K562 (cell line): ENCODE results near the gene TMEM187. TPM values are rescaled to one million over a fixed set of nuclear protein-coding genes. Genes with fewer than 3 reads are reported as not detected.

Experiments used
- ATAC-seq: fragments of 200-7000 bp; cut with Tn5 transposase; 3 replicates; pipeline ENCODE4 v1.9.1; 2020; ENCODE audit warnings: moderate library complexity
- Bru-seq: library from RNA; stranded (reverse); fragments of 400-500 nt; gene quantifications from one replicate; lab custom pipeline; 2021; lab: Mats Ljungman, UMichigan
- BruChase-seq, 2 experiments: library from RNA; stranded (reverse); fragments of 400-500 nt; gene quantifications; one replicate each; lab custom pipeline; 2021; lab: Mats Ljungman, UMichigan
- BruUV-seq: library from RNA; stranded (reverse); fragments of 400-500 nt; replicated peaks from 2 replicates; lab custom pipeline; 2021; lab: Mats Ljungman, UMichigan
- CTCF ChIA-PET: fragments of 300-600 bp; formaldehyde crosslinking; extraction: SDS; loops from one replicate; lab custom pipeline; 2021; ENCODE audit warnings: low intra/inter-chr PET ratio; lab: Yijun Ruan, JAX
- POLR2A ChIA-PET: fragments of 300-600, 350-650 bp; sonication (Branson Sonifier 250); formaldehyde crosslinking; extraction: SDS; loops from one replicate; lab custom pipeline; 2021; ENCODE audit warnings: antibody characterized with exemption, inconsistent platforms; lab: Yijun Ruan, JAX
- DNase-seq, 4 experiments: peaks; one replicate each; pipeline versions ENCODE4 v3.0.0 to v3.0.0-alpha.2; 2011 to 2018; ENCODE audit warnings: low spot score in 3 of 4, mixed read lengths in 3 of 4; ENCODE audit errors: extremely low read depth in 1 of 4
- FAIRE-seq: peaks from 2 replicates; lab custom pipeline; 2011; peaks lifted over from hg19 to GRCh38; lab: Jason Lieb, UNC
- H2AFZ ChIP-seq: 2 replicates; pipeline ENCODE4 v1.6.0; 2011; ENCODE audit warnings: low read depth, low read length, control low read depth, inconsistent platforms
- H3K27ac ChIP-seq: fragments of 200-600 bp; 3 replicates; pipeline ENCODE4 v1.8.0; 2011; ENCODE audit warnings: low read depth, mild to moderate bottlenecking, control low read depth, inconsistent platforms, low read length, moderate library complexity, mixed read lengths; ENCODE audit errors: extremely low read depth
- H3K27me3 ChIP-seq, 2 experiments: fragments of 300-600 bp in 1 of 2; 2 replicates in 1 of 2; 3 replicates in 1 of 2; pipeline versions ENCODE4 v1.6.0 to v1.8.0; 2011; ENCODE audit warnings: inconsistent platforms in 2 of 2, low read length in 2 of 2, mild to moderate bottlenecking in 1 of 2, mixed read lengths in 1 of 2, moderate library complexity in 1 of 2; ENCODE audit not compliant: control insufficient read depth in 2 of 2, insufficient read depth in 2 of 2
- H3K36me3 ChIP-seq: fragments of 300-600 bp; 3 replicates; pipeline ENCODE4 v1.8.0; 2011; ENCODE audit warnings: mild to moderate bottlenecking, low read length, inconsistent platforms; ENCODE audit not compliant: control insufficient read depth, insufficient read depth
- H3K4me1 ChIP-seq, 2 experiments: fragments of 200-600 bp in 1 of 2; replicated peaks in 1 of 2; 2 replicates in 1 of 2; 3 replicates in 1 of 2; pipeline versions ENCODE4 v1.5.1 to v1.8.0; 2011; ENCODE audit warnings: inconsistent platforms in 2 of 2, low read length in 2 of 2, mild to moderate bottlenecking in 1 of 2, mixed read lengths in 1 of 2, moderate library complexity in 1 of 2; ENCODE audit not compliant: control insufficient read depth in 2 of 2, insufficient read depth in 2 of 2
- H3K4me2 ChIP-seq: 2 replicates; pipeline ENCODE4 v1.6.1; 2011; ENCODE audit warnings: low read length, control low read depth, inconsistent platforms, mixed read lengths; ENCODE audit not compliant: insufficient read depth
- H3K4me3 ChIP-seq: fragments of 200-600 bp; sonication (generic), shearing (Covaris generic); 2 replicates; pipeline ENCODE4 v1.5.1; 2016; ENCODE audit warnings: control low read depth, inconsistent platforms
- H3K79me2 ChIP-seq: fragments of 200-600 bp; 3 replicates; pipeline ENCODE4 v1.8.0; 2011; ENCODE audit warnings: low read length, inconsistent platforms; ENCODE audit not compliant: control insufficient read depth, insufficient read depth
- H3K9ac ChIP-seq, 2 experiments: 2 replicates each; pipeline versions ENCODE4 v1.6.0 to v1.6.1; 2011; ENCODE audit warnings: low read depth in 2 of 2, low read length in 2 of 2, control low read depth in 1 of 2, inconsistent platforms in 1 of 2, mild to moderate bottlenecking in 1 of 2, mixed read lengths in 1 of 2; ENCODE audit not compliant: insufficient read depth in 1 of 2
- H3K9me1 ChIP-seq: one replicate; pipeline ENCODE4 v1.6.0; 2011; ENCODE audit warnings: inconsistent platforms, mild to moderate bottlenecking, low read length, moderate library complexity; ENCODE audit not compliant: control insufficient read depth, insufficient read depth
- H3K9me3 ChIP-seq: replicated peaks from 2 replicates; pipeline ENCODE4 v1.5.1; 2011; ENCODE audit warnings: low read depth, low read length, inconsistent platforms; ENCODE audit not compliant: control insufficient read depth, insufficient read depth
- H4K20me1 ChIP-seq: replicated peaks from 2 replicates; pipeline ENCODE4 v1.6.1; 2011; ENCODE audit warnings: low read length, inconsistent platforms, mixed read lengths; ENCODE audit not compliant: control insufficient read depth, insufficient read depth
- BRD4 ChIP-seq: fragments of 200-600 bp; sonication (generic); IDR thresholded peaks from 2 replicates; pipeline ENCODE4 v1.6.1; 2017; ENCODE audit warnings: inconsistent platforms
- FIP1L1 ChIP-seq: fragments of 200-400 bp; formaldehyde crosslinking; IDR thresholded peaks from 2 replicates; pipeline ENCODE4 v1.6.1; 2018; ENCODE audit warnings: mild to moderate bottlenecking, low read depth, low read length; ENCODE audit not compliant: poor library complexity, severe bottlenecking
- NFE2 ChIP-seq: IDR thresholded peaks from 2 replicates; pipeline ENCODE4 v1.6.1; 2014; ENCODE audit warnings: antibody characterized with exemption, low read depth
- PHF8 ChIP-seq: fragments of 200-600 bp; sonication (generic); IDR thresholded peaks from 2 replicates; pipeline ENCODE4 v1.6.1; 2012; ENCODE audit warnings: mixed run types, mild to moderate bottlenecking, inconsistent platforms, low read length, moderate library complexity, borderline replicate concordance
- POLR2AphosphoS5 ChIP-seq: IDR thresholded peaks from 2 replicates; pipeline ENCODE4 v1.6.1; 2011; ENCODE audit warnings: mild to moderate bottlenecking, low read depth, low read length, moderate library complexity; ENCODE audit not compliant: control insufficient read depth, insufficient read depth
- SOX6 ChIP-seq: fragments of 450-650 bp; IDR thresholded peaks from 2 replicates; pipeline ENCODE4 v1.6.1; 2014; ENCODE audit warnings: mild to moderate bottlenecking
- ZNF282 ChIP-seq: sonication (generic); formaldehyde crosslinking; IDR thresholded peaks from 2 replicates; pipeline ENCODE4 v1.8.1; 2023; ENCODE audit warnings: missing genetic modification reagents
- ZNF431 ChIP-seq: sonication (generic); formaldehyde crosslinking; IDR thresholded peaks from 2 replicates; pipeline ENCODE4 v1.8.0; 2022; ENCODE audit warnings: mild to moderate bottlenecking, missing genetic modification reagents
- WGBS: fragments of 100-300 bp; shearing (Covaris generic); methylation state at CpG from one replicate; pipeline ENCODE4 v1.1.6; 2016; ENCODE audit warnings: low coverage, mixed read lengths; ENCODE audit not compliant: insufficient coverage; ENCODE audit errors: missing lambda C conversion rate; 5-methylcytosine and 5-hydroxymethylcytosine counted together
- in situ Hi-C: fragments of 300-500 bp; cut with MboI; formaldehyde crosslinking; loops from 4 replicates; pipeline ENCODE4 v1.15.0; 2018; ENCODE audit warnings: inconsistent platforms, mixed read lengths
- intact Hi-C: fragments of 100-400 bp; cut with micrococcal nuclease; formaldehyde crosslinking; loops from 2 replicates; pipeline ENCODE4 v1.14.2; 2022
- long read RNA-seq, 3 experiments: library from polyadenylated mRNA in 2 of 3; library from RNA in 1 of 3; unstranded in 2 of 3; stranded (forward) in 1 of 3; transcript quantifications; one replicate each; pipeline ENCODE4 v2.0.0, GENCODE V29; 2019 to 2022
- polyA minus RNA-seq, 3 experiments: library from RNA; depleted of rRNA, polyadenylated mRNA; stranded (reverse); fragments of >200 nt; gene quantifications; 2 replicates each; pipeline ENCODE4 v1.2.3, GENCODE V29; 2011
- polyA plus RNA-seq, 8 experiments: library from polyadenylated mRNA; depleted of rRNA in 4 of 8; stranded (reverse) in 5 of 8; unstranded in 3 of 8; fragments of >200 nt; fragmentation: Nextera tagmentation in 2 of 8; fragmentation: Illumina TruSeq in 1 of 8; extraction: Ambion mirVana in 2 of 8; extraction: Trizol in 1 of 8; gene quantifications; 2 replicates each; pipeline versions ENCODE4 v1.2.1 to v1.2.3, GENCODE V29; 2011 to 2014; ENCODE audit warnings: inconsistent platforms in 1 of 8, missing spikeins in 1 of 8
- total RNA-seq, 7 experiments: library from RNA; depleted of rRNA in 6 of 7; stranded (reverse); fragments of >200 nt in 6 of 7; fragmentation: Illumina TruSeq in 2 of 7; extraction: Trizol in 2 of 7; gene quantifications; 2 replicates each; pipeline versions ENCODE4 v1.2.1 to v1.2.3, GENCODE V29; 2011 to 2021; ENCODE audit warnings: low replicate concordance in 1 of 7
- TF ChIP-seq, protein P1 (sequence below): sonication (generic); formaldehyde crosslinking; IDR thresholded peaks from 2 replicates; pipeline ENCODE4 v1.8.1; 2023; ENCODE audit warnings: missing genetic modification reagents, mild to moderate bottlenecking, borderline replicate concordance

Gene TMEM187, protein sequence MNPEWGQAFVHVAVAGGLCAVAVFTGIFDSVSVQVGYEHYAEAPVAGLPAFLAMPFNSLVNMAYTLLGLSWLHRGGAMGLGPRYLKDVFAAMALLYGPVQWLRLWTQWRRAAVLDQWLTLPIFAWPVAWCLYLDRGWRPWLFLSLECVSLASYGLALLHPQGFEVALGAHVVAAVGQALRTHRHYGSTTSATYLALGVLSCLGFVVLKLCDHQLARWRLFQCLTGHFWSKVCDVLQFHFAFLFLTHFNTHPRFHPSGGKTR
- total RNA-seq (2011; cell fraction: chromatin; rRNA removed; ENCODE audit: low replicate concordance): 4.7 and 15.6 TPM in 2 replicates
- total RNA-seq (2011; cell fraction: nucleolus; rRNA removed): 17.4 and 21.8 TPM in 2 replicates
- 9.3 and 9.5 TPM in 2 replicates for total RNA-seq (2011; cell fraction: nucleoplasm; rRNA removed)
- total RNA-seq (2014; rRNA removed) (3.3 and 5.1 TPM in 2 replicates), total RNA-seq (2014; rRNA removed; fragmentation: Illumina TruSeq; extraction: Trizol) (0.93 and 1.2 TPM in 2 replicates), total RNA-seq (2015; rRNA removed; fragmentation: Illumina TruSeq; extraction: Trizol) (1.1 and 1.6 TPM in 2 replicates), total RNA-seq (2021) (6.4 and 8.5 TPM in 2 replicates), polyA plus RNA-seq (2011; rRNA removed) (5.6 and 8.1 TPM in 2 replicates), polyA plus RNA-seq (2014; fragmentation: Illumina TruSeq; extraction: Trizol) (1.2 and 2.0 TPM in 2 replicates), polyA plus RNA-seq (2014; fragmentation: Nextera tagmentation; extraction: Ambion mirVana) (1 to 10 TPM in 1 of 2 experiments, under 1 TPM in 1; 0.13 to 1.1 TPM), polyA plus RNA-seq (2014; rRNA removed) (4.0 TPM in 2 replicates), polyA minus RNA-seq (2011; rRNA and poly(A)+ RNA removed) (3.7 and 4.9 TPM in 2 replicates), Bru-seq, nascent RNA (percentile 53 among the genes with signal in this experiment), BruChase-seq, experiment 1, labeled RNA remaining after a 2-hour chase (percentile 44 among the genes with signal in this experiment), BruChase-seq, experiment 2, labeled RNA remaining after a 6-hour chase (percentile 50 among the genes with signal in this experiment)
- polyA plus RNA-seq (2011; cell fraction: cytosol; rRNA removed): 12.5 and 24.6 TPM in 2 replicates
- polyA plus RNA-seq (2011; cell fraction: nucleus; rRNA removed): 6.3 and 6.4 TPM in 2 replicates
- 3.9 and 12.2 TPM in 2 replicates for polyA plus RNA-seq (2012)
- polyA minus RNA-seq (2011; cell fraction: cytosol; rRNA and poly(A)+ RNA removed): 5.6 and 6.4 TPM in 2 replicates
- 1.3 and 1.8 TPM in 2 replicates for polyA minus RNA-seq (2011; cell fraction: nucleus; rRNA and poly(A)+ RNA removed)
- long read RNA-seq, experiment 1, partial matches to known transcripts: 0 of 12 reads
- long read RNA-seq, experiment 1, other reads (novel, unspliced or antisense): 10 of 12 reads
- long read RNA-seq, experiment 2, transcript TMEM187-201 (2 exons, 1,880 nt): major isoform, 6 of 7 reads
- long read RNA-seq, experiment 2, partial matches to known transcripts: 0 of 7 reads
- long read RNA-seq, experiment 2, other reads (novel, unspliced or antisense): 1 of 7 reads
- long read RNA-seq, experiment 3, transcript TMEM187-201 (2 exons, 1,880 nt): major isoform, 7 of 8 reads
- long read RNA-seq, experiment 3, partial matches to known transcripts: 0 of 8 reads
- long read RNA-seq, experiment 3, other reads (novel, unspliced or antisense): 1 of 8 reads

DNA sequence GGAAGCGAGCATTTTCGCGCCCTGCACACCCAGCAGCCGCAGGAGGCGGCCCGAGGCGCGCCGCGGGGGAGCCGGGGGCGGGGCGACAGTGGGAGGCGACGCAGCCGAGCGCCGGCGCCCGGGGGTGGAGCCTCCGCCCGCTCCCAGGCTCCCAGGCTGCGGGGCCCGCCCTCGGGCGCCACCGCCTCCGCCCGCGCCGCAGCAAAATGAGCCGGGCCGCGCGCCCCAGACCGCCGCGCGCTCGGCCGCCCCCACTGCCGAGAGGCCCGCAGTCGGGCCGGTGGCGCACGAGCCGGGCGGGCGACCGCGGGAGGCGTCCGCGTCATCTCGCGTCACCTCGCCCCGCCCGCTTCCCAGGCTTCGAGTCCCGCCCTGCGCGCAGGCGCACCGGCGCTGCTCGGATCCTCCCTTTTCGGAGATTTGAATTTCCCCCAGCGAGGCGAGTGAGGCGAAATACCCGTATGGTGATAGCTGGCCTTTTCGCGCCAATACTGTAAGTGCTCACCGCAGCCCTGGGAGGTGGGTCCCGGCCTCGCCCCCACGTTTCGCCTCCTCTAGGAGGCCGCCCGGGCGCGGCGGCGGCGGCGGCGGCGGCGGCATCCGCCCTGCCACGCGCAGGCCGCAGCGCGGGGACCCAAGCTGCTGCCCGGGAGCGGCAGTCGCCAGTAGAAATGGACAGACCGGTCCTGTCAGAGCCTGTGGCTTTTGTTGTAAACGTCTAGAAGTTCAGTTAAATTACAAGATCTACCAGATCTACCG is at the start of gene TMEM187:
TSS of gene TMEM187 (plus strand) at position 387 of the 759 bp plus-strand sequence. CDS start 9,309 bp downstream, outside the sequence.
- in situ Hi-C loops (no loop called here), intact Hi-C loops (loop anchor here (1.0 kb wide), 1 partner anchor 45 kb away; no protein-coding TSS in a partner anchor)
- H4K20me1 ChIP-seq: peaks cover 24% of the 10 kb centered on the region
- H2AFZ ChIP-seq: peak within 1 kb of the TSS; percentile 91
- POLR2A ChIA-PET: interaction anchor here (0.6 to 3.4 kb wide), 10 partner anchors 9 to 147 kb away, joined by 3 to 16 read pairs (median 3); partner anchors contain the start of gene MECP2
- H3K9me3 ChIP-seq: no peaks in the 10 kb centered on the region
- H3K27ac ChIP-seq: peak within 1 kb of the TSS; percentile 100
- H3K9ac ChIP-seq: peak within 1 kb of the TSS; percentile 99 to 100
- ATAC-seq (peak; percentile 67), DNase-seq (peak; percentile 82 to 96 (median 88)), FAIRE-seq (peak; percentile 89)
- H3K4me1 ChIP-seq: peaks cover 26 to 49% of the 10 kb centered on the region in 2 experiments
- BruUV-seq: no TSS peak
- H3K36me3 ChIP-seq: peaks cover 23% of the 10 kb centered on the region; the same call in 2 of the 3 replicates
- peak within 1 kb of the TSS; percentile 97 for H3K4me2 ChIP-seq
- 2% methylated on average over 34 of the region's 103 CpGs for WGBS
- peaks cover 3% of the 10 kb centered on the region for H3K9me1 ChIP-seq
- H3K4me3 ChIP-seq: peak within 1 kb of the TSS; percentile 84
- no peaks in the 10 kb centered on the region for H3K27me3 ChIP-seq
- CTCF ChIA-PET: no interaction called here
- peaks cover 61% of the 10 kb centered on the region for H3K79me2 ChIP-seq
- TF ChIP-seq ZNF431 (CRISPR knock-in tag) (no peak), NFE2 (no peak), ZNF282 (CRISPR knock-in tag) (no peak), POLR2AphosphoS5 (no peak; the same call in 1 of the 2 replicates), SOX6 (no peak), PHF8 (peak; percentile 54; the same call in 1 of the 2 replicates), BRD4 (no peak), FIP1L1 (no peak)
- TF ChIP-seq, protein P1, sequence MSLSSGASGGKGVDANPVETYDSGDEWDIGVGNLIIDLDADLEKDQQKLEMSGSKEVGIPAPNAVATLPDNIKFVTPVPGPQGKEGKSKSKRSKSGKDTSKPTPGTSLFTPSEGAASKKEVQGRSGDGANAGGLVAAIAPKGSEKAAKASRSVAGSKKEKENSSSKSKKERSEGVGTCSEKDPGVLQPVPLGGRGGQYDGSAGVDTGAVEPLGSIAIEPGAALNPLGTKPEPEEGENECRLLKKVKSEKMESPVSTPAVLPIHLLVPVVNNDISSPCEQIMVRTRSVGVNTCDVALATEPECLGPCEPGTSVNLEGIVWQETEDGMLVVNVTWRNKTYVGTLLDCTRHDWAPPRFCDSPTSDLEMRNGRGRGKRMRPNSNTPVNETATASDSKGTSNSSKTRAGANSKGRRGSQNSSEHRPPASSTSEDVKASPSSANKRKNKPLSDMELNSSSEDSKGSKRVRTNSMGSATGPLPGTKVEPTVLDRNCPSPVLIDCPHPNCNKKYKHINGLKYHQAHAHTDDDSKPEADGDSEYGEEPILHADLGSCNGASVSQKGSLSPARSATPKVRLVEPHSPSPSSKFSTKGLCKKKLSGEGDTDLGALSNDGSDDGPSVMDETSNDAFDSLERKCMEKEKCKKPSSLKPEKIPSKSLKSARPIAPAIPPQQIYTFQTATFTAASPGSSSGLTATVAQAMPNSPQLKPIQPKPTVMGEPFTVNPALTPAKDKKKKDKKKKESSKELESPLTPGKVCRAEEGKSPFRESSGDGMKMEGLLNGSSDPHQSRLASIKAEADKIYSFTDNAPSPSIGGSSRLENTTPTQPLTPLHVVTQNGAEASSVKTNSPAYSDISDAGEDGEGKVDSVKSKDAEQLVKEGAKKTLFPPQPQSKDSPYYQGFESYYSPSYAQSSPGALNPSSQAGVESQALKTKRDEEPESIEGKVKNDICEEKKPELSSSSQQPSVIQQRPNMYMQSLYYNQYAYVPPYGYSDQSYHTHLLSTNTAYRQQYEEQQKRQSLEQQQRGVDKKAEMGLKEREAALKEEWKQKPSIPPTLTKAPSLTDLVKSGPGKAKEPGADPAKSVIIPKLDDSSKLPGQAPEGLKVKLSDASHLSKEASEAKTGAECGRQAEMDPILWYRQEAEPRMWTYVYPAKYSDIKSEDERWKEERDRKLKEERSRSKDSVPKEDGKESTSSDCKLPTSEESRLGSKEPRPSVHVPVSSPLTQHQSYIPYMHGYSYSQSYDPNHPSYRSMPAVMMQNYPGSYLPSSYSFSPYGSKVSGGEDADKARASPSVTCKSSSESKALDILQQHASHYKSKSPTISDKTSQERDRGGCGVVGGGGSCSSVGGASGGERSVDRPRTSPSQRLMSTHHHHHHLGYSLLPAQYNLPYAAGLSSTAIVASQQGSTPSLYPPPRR (CRISPR knock-in tag): no peak
